Stimulated activated CD8-positive, alpha-beta memory T cell treated with anti-CD3 and anti-CD28 coated beads, Interleukin-12 subunit alpha, Interleukin-12 subunit beta, amount 100 ng/mL, for 24 hours (primary cell): ENCODE results near the gene CNNM1.

Source experiments
- DNase-seq: peaks from one replicate; pipeline ENCODE4 v3.0.0-alpha.2; 2020; ENCODE audit errors: extremely low read depth

CNNM1 gene

DNA sequence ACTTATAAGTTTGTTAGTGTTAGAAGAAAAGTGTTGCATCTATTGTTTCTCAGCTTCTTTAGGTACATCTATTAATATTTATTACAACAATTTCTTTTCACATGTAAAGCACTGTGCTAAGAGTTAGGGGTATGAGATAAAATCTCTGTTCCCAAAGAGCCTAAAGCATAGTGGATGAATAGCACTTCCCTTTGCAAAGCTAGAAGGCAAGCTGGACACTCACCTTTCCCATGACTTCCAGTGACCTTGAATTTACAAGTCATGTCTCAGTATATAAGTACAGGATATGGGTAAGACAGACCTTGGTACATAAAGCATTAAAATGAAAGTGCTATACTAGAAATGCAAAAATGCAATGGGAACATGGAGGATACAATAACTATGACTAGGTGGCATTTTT is 8.7 kb downstream of the CNNM1 start:
- DNase-seq, result no peak

DNA sequence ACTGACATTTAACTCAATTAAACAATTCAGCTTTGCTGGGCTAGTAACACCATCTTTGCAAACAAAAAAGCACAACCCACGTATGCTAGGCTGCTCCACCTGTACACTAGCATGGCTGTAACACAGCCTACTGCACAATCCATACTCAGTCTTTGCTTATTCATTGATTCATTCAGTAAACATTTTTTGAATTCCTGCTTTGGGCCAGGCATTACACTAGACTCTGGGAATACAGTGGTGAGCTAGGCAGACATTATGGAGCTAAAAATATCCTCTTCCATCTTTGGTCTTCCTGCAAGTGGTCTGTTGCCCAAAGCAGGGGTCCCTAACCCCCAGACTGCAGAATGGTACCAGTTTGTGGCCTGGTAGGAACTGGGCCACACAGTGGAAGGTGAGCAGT is 9.9 kb downstream of the CNNM1 start:
- no peak for DNase-seq

DNA sequence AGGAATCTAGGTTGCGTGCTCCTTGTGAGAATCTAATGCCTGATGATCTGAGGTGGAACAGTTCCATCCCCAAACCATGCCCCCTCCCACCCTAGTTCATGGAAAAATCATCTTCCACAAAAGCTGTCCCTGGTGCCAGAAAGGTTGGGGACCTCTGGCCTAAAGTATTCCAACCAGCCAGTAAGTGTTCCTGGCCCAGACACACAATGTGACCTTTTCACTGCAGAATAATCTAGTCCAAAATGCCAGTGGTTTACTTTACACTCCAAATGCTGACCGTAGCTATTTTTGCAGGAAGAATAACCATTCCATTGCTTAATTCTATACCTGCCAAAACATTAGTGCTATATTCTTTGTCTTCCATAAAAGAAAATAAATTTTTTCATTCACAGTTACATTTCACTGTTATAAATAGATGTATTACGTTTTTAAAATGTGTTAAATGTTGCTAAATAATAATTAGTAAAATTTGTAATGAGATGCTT is 10.4 kb downstream of the CNNM1 start:
- DNase-seq, result no peak

DNA sequence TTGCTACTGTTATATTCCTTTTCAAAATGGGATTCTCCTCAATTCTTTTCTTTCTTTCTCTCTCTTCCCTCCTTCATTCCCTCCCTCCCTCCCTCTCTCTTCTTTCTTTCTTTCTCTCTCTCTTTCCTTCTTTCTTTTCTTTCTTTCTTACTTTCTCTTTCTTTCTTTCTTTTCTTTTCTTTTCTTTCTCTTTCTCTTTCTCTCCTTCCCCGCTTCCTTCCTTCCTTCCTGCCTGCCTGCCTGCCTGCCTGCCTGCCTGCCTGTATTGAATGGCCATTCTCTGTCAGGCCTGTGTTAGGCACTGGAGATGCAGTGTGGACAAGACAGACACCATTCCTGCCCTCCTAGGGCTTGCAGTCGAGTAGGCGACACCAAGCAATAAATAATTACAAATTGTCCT is 11.5 kb downstream of the CNNM1 start:
- DNase-seq, result no peak

DNA sequence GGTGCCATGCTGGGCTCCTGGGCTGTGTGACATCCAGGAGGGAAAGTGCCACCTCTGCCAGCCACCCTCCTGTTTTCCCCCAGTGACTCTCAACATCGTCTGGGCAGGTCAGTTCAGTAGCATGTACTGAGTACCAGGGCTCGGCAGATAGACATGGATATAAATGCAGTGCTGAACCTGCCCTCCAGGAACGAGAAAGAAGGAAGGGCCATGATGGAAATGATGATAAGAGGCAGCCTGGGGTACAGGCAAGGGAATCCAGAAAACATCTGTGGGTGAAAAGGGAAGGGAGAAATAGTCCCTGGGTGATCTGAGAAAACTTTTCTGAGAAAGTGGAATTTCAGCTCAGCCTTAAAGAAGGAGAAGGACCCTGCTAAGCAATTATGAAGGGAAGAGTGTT is 12.1 kb downstream of the CNNM1 start:
- DNase-seq, result no peak

DNA sequence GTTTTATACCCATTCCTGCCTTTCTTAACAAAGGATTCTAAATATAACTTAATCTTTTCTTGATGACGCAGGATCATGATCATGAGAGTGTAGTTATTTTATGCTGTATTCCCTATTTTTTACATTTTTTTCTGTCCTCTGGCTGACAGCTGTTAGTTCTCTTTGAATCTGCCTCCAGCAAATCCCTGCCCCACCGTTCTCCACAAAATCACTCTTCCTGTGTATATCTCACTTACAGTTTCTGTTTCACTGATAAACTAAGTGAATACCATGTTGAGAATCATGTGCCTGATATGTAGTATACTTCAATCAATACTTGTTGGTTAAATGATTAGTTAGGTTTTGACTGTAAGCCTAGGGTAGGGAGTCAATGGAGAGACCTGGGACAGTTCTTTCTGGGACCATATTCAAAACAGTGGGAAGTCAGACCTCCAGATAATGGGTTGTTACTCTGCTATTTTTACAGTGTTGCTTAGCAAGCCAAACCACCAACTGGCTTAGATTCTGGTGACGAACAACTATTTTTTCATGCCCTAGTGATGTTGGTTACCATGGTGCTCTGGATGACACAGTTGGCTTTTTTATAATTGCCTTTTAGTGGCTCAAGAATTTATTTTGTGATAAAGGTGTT is 12.8 kb downstream of the CNNM1 start:
- DNase-seq, result no peak

DNA sequence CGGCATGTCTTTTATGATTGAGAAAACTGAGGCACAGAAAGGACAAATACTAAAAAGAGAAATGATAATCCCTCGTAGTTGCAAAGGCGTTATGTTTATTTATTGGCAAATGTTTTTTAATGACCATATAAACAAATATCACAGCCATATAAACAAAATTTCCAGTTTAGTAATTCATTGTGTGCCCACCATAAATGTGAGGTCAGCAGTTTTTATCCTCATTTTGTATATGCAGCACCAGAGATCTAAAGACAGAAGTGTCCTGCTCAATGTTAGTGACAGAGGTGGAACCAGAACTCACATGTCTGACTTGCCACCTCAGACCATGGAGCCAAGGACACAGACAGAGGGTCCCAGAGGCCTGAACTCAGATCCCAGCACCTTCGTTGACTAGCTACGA is 14.1 kb downstream of the CNNM1 start:
- DNase-seq, result no peak

DNA sequence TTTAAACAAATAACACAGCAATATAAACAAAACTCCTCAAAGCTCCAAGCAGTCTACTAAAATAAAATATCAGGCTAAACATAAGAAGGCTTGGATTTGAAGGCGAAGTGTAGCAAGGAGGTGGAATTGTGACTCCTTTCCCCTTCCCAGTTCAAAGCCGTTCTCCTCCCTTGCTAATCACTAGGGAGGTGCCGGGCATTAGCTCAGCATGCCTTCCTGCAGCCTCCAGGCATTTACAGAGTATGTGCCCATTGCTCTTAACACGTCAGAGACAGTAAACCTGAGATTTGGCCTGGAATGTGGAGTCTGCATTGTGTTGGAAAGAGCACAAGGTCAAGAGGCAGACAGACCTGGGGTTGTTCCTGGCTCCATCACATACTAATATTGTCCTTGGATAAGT is 15.6 kb downstream of the CNNM1 start:
- DNase-seq, result no peak

DNA sequence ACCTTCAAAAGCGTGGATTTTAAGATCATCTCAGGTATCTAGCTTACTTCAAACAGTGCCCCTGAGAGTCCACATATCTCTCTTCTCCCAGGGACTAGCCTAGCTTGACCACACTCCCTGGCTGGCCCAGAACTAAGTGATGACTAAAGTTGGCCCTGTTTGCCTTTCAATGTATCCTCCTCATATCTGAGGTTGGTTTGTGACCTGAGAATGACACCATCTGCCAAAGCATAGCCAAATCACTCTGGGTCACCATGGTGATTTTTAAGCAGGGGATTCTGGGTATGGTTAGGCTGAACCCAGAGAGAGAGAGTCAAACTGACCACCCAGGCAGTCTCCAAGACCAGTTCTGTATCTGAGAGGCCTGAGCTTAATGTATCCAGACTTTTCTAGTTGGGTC is 16.2 kb downstream of the CNNM1 start:
- DNase-seq, result no peak

DNA sequence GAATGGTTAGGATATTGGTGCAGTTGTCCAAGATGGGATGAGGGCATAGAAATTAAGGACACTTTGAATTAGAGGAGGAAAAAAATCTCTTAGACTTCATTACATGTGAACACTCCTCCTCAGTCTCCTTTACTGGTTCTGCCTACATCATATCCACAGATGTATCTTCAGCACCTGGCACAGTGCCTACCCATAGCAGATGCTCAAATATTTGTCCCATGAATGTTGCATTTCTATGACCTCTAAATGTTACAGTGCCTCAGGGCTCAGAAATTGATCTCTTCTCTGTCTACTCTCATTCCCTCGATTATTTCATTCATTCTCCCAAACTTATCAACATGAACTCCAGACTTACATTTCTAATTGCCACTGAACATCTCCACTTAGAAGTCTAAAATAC is 17.1 kb downstream of the CNNM1 start:
- no peak for DNase-seq

DNA sequence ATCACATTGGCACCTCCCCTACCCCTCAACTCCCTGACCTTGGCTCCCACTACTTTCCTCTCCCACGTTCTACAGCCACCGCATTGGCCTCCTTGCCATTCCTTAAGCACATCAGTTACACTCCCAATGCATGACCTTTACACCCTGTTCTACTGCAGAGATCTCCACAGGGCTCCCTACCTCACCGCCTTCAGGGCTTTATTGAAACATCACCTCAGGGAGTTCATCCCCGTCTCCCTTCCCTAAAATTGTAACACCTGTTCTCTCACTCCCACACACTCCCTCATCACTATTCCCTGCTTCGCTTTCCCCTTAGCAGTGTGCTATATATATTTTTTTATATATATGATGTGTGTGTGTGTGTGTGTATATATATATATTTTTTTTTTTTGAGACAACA is 18.5 kb downstream of the CNNM1 start:
- no peak for DNase-seq

DNA sequence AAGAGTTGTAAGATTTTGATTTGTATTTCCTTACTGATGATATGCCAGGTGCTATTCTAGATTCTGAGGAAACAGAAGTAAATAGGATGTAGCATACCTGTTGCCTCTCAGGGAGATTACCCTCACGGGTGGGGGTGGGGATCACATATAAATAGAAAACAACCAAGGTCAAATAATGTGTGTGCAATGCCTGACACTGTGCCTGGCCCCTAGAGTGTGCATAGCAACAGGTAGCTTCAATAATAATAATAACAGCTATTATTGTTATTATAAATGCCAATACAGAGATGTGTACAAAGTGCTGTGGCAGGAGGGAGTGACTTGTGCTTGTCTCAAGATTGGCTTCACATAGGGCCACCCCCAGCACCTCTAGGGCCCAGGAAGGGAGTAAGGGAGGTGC is 24.0 kb downstream of the CNNM1 start:
- no peak for DNase-seq

DNA sequence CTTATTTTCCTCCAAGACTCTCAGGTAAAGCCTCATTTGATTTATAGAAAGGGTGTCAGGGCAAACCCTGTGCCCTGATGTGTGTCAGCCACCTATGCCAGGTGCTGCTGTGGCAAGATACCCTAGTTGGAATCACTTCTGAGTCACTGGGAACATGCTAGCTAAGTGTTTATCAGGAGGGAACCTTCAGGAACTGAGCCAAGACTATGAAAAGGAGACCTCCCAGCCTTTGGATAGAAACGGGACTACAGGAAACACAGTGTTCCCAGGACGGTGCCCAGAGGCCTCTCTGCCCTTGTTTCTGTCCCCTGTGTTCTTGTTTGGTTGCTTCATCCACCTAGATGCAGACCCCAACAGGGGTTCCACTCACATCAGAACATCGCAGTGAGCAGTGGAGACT is 28.5 kb downstream of the CNNM1 start:
- DNase-seq, result no peak

DNA sequence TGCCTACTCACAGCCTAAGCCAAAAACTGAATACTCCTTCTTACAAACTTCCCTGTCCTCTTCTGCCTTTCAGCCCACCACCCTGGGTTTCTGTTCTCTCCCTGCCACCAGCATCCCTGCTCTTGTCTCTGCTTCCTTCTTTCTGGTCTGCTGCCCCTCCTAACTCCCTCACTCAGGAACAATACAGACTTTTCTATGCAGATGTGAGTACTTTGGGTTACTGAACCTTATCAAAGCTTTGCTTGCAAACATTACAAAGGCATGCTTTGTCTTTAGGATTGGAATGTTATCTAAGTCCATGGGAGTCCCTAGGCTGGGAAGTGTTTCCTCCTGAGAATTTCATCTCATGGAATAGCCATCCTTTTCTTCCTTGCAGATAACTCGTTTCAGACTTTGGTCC is 28.9 kb downstream of the CNNM1 start:
- no peak for DNase-seq

DNA sequence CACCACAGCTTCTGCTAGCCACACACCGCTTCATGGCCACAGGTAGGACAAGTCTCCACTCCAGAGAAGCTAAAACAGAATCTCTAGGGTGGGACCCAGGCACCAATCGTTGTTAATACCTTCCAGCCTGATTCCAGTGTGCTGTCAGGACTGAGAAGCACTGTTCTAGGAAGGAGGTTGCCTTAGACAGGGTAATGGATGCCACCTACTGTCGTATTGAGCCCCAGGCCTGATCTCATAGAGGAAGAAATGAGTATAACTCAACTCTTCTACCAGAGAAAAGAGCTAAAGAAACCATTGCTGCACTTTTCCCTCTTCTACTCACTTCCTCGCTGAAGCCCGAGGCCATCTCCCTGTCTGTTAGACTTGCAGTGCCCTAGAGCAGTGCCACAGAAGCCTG is 31.8 kb downstream of the CNNM1 start:
- no peak for DNase-seq

DNA sequence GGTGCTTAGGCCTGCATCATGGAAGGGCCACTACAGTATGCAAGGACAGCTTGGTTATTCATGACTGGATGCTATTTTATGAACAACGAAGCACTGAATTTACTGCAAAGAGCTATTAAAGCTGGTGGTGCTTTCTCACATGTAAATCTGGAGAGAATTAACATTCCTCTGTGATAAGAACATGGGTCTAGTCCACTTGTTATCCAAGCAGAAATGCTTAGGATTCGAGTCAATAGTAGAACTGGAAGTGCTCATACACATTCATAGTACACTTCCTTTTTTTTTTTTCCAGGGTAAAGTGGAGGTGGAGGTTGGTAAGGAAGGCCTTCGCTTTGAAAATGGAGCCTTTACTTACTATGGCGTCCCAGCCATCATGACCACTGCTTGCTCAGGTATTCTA is 35.0 kb downstream of the CNNM1 start:
- DNase-seq, result no peak

DNA sequence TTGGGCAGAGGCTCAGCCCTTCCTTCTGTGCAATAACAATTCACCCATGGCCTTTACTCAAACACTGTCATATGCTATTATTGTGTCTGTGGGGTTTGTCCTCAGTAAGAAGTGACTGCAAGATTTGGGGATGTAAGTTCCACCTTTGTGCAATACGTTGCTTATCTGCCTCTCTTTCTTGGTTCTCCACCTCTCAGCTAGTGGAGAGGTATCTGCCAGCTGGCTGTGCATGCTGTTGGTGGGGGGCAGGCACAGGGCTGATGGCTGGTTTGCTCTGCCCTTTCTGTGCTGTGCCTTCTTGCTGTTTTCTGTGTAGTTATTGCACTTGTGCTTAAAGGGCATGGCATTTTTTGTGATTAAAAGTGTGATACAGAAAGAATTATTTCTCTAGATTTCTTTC is 36.2 kb downstream of the CNNM1 start:
- no peak for DNase-seq

DNA sequence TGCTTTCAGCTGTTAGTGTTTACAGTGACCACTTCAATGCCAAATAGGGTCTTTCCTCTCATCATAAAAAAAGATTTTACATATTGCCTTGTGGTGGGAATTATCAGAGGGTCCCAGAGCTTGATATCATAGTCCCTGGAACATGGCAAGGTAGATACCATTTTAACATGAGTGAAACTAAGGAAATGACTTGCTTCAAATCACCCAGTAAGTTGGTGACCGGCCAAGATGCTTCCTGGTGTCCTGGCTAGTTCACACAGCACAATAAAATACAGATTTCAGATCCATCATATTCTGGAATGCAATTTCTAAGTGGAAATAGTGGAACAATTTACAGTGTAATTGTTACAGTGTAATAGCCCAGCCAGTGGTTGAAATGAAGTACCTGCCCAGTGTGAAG is 36.6 kb downstream of the CNNM1 start:
- DNase-seq, result no peak

DNA sequence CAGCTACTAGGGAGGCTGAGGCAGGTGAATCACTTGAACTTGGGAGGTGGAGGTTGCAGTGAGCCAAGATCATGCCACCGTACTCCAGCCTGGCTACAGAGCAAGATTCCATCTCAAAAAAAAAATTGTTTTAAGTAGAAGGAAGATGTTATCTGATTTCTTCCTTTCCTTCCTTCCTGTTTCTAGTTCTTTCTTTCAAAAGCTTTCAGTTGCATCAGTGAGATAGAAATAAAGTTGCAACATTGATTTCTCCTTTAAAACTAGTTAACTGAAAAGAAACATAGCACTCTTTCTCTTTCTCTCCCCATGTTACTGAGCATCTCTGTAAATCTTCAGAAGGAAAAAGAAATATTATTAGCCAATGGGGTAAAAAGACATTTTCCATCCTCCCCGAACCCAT is 37.5 kb downstream of the CNNM1 start:
- DNase-seq, result no peak

DNA sequence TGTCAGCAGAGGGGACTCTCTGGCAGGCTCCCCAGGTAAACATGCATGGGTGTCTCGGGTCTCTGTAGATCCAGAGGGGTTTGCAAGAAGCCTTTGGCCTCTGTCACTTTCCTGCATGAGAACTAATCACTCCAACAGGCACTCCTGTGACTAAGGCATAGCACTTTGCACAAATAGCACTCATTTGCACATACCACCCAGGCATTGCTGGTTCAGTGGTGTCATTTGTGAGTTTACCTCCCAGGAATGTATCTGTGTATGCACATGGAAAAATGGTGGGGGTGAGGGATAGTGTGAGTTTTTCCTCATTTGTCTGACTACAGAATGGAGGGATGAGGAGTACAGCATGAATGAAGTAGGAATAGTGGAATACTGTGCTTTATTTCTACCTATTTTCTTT is 39.5 kb downstream of the CNNM1 start:
- DNase-seq, result no peak

DNA sequence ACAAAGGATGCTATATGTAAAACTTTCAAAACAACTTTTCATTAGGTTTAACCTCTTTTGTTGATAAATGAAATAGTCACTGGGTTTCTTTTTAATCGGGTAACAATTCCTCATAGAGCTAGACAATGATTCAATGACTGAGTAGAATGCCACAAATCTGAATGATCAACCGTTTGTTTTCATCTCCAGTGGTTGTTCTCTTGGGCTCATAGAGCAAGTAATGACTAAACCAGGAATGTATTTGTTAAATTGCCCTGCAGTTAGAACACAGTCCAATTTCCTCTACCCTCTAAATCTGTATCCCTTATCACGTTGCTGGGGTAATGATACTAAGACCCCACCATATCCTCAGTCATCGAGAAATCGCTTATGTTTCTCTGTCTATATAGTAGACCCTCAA is 40.0 kb downstream of the CNNM1 start:
- no peak for DNase-seq

DNA sequence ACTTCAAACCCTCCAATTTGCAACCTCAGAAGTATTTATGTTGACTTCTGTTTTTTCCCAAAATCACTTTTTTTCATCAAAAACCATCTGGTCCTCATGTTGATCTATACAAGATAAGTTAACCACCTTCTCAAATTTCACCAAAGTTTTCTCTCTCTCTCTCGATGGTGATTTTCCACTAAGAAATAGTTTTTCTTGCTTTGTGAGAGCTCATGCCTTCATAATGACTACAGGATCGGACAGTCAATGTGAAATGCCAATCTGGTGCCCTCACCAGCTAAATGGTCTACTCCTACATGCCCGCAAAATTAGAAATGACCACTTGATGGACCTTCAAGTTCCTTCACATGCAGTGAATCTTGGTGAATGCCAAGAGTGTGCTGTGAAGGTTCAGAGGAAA is 40.4 kb downstream of the CNNM1 start:
- no peak for DNase-seq

DNA sequence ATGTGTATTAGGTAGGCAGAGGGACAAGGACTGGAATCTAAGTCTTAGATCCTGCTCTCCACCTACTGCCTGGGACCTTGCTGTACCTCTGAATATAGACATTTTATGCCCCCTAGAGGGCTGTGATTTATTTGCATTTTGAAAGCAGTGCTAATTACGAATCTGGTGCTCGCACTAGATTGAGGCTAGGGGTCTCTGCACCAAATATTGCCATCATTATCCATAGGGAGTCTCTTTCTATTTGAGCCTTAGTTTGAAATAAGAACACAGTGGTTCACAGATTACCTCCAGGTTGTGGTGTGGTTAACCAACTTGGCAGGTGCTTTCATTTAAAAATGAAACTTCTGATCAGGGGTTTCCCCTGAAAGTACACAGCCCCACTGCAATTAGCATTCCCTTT is 41.8 kb downstream of the CNNM1 start:
- DNase-seq, result no peak

DNA sequence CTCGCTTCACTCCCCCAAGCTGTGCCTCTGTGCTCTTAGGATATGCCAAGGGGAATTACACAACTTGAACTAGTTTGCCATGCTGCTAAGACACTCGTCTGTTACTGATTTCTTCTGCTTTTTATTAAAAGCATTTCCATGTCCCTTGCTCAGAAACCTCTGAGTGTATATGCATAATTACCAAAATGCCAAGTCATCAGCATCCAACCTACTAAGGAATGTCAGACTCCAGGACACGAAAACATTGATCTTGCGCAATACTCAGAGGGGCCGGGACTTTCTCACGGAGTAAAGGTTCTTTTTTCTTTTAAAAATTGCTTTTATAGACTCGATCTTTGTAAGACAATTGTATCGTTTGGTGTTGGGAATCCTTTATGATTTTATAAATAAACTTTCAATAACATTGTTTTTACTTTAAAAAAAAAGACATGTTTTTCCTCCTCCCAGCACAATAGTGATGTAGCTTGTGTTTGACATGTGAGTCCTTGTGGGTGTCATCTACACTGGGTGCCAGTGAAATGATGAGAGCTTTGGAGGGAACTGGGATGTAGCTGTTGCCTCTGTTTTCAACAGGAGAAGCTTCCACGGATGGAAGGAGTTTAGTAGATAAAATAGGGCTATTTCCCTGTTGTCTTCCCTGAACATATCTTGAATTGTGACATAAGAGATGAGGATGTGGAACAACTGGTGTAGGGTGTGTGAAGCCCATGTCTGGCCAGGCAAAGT is 43.6 kb downstream of the CNNM1 start:
- no peak for DNase-seq
